Activated CD4-positive, alpha-beta T cell treated with anti-CD3 and anti-CD28 coated beads, Interleukin-2, amount 10 ng/mL, durations not matched to agents 24 days and 14 days (primary cell): ENCODE results near the gene C10orf90. TPM values are rescaled to one million over a fixed set of nuclear protein-coding genes. Genes with fewer than 3 reads are reported as not detected.

Source experiments
- DNase-seq: peaks from one replicate; pipeline ENCODE4 v3.0.0; 2022
- H3K27ac Mint-ChIP-seq: one replicate; pipeline ENCODE4 v1.8.0; 2022; ENCODE audit warnings: mild to moderate bottlenecking, mixed read lengths
- H3K27me3 Mint-ChIP-seq: one replicate; pipeline ENCODE4 v1.8.0; 2022; ENCODE audit warnings: mixed read lengths
- H3K36me3 Mint-ChIP-seq: one replicate; pipeline ENCODE4 v1.8.0; 2022; ENCODE audit warnings: low read depth, mild to moderate bottlenecking, mixed read lengths
- H3K4me1 Mint-ChIP-seq: one replicate; pipeline ENCODE4 v1.8.0; 2021; ENCODE audit warnings: mixed read lengths
- H3K4me3 Mint-ChIP-seq: one replicate; pipeline ENCODE4 v1.8.0; 2022; ENCODE audit warnings: mild to moderate bottlenecking, moderate library complexity, mixed read lengths
- H3K9me3 Mint-ChIP-seq: one replicate; pipeline ENCODE4 v1.8.0; 2021; ENCODE audit warnings: mixed read lengths
- intact Hi-C: fragments of 100-400 bp; cut with micrococcal nuclease; formaldehyde crosslinking; loops from one replicate; pipeline ENCODE4 v1.15.1; 2023
- total RNA-seq: library from RNA; stranded (reverse); gene quantifications from 2 replicates; pipeline ENCODE4 v1.2.3, GENCODE V29; 2022

The C10orf90 gene
- total RNA-seq, 1 donor from 2014 or later = not detected

- Mint-ChIP-seq H3K27me3 (no peaks in the 10 kb centered on the region), H3K27ac (no peak overlapping the region), H3K4me1 (no peaks in the 10 kb centered on the region), H3K9me3 (no peaks in the 10 kb centered on the region), H3K4me3 (no peak overlapping the region), H3K36me3 (no peaks in the 10 kb centered on the region)
- DNase-seq = no peak
- intact Hi-C loops = no loop called here
Measured at GRCh38 chr10:126452245-126452644, 218.2 kb downstream of the C10orf90 start.

GRCh38 chr10:126448091-126448490, 222.4 kb downstream of the C10orf90 start:
- no peak for DNase-seq
- Mint-ChIP-seq H3K4me1 (no peaks in the 10 kb centered on the region), H3K9me3 (no peaks in the 10 kb centered on the region), H3K27ac (no peak overlapping the region), H3K4me3 (no peak overlapping the region), H3K36me3 (no peaks in the 10 kb centered on the region), H3K27me3 (no peaks in the 10 kb centered on the region)
- intact Hi-C loops = no loop called here

- H3K36me3 Mint-ChIP-seq = no peaks in the 10 kb centered on the region
- no peaks in the 10 kb centered on the region for H3K27me3 Mint-ChIP-seq
- H3K4me1 Mint-ChIP-seq = no peaks in the 10 kb centered on the region
- no peaks in the 10 kb centered on the region for H3K9me3 Mint-ChIP-seq
- no peak for DNase-seq
- no peak overlapping the region for H3K4me3 Mint-ChIP-seq
- no peak overlapping the region for H3K27ac Mint-ChIP-seq
- intact Hi-C loops = no loop called here
Measured at GRCh38 chr10:126439942-126440341, 230.6 kb downstream of the C10orf90 start.

- no peaks in the 10 kb centered on the region for H3K27me3 Mint-ChIP-seq
- no peaks in the 10 kb centered on the region for H3K4me1 Mint-ChIP-seq
- intact Hi-C loops = no loop called here
- no peak overlapping the region for H3K4me3 Mint-ChIP-seq
- H3K36me3 Mint-ChIP-seq = no peaks in the 10 kb centered on the region
- no peak for DNase-seq
- no peaks in the 10 kb centered on the region for H3K9me3 Mint-ChIP-seq
- H3K27ac Mint-ChIP-seq = no peak overlapping the region
Measured at GRCh38 chr10:126438407-126438783, 232.1 kb downstream of the C10orf90 start.

- H3K4me1 Mint-ChIP-seq = no peaks in the 10 kb centered on the region
- H3K27ac Mint-ChIP-seq = no peak overlapping the region
- H3K4me3 Mint-ChIP-seq = no peak overlapping the region
Measured at GRCh38 chr10:126437635-126438406, 232.7 kb downstream of the C10orf90 start.

GRCh38 chr10:126434235-126434634, 236.3 kb downstream of the C10orf90 start:
- Mint-ChIP-seq H3K27ac (no peak overlapping the region), H3K9me3 (peaks cover 4% of the 10 kb centered on the region), H3K27me3 (no peaks in the 10 kb centered on the region), H3K4me3 (no peak overlapping the region), H3K36me3 (no peaks in the 10 kb centered on the region), H3K4me1 (no peaks in the 10 kb centered on the region)
- DNase-seq = no peak
- intact Hi-C loops = no loop called here

More at GRCh38 chr10:126437635-126438406, 232.7 kb downstream of the C10orf90 start:
- Mint-ChIP-seq H3K36me3 (no peaks in the 10 kb centered on the region), H3K27me3 (no peaks in the 10 kb centered on the region), H3K9me3 (peaks cover 2% of the 10 kb centered on the region)
- no peak for DNase-seq
- intact Hi-C loops = no loop called here

GRCh38 chr10:126433351-126433750, 237.1 kb downstream of the C10orf90 start:
- no peak overlapping the region for H3K4me3 Mint-ChIP-seq
- intact Hi-C loops = no loop called here
- no peak overlapping the region for H3K27ac Mint-ChIP-seq
- H3K4me1 Mint-ChIP-seq = no peaks in the 10 kb centered on the region
- no peak for DNase-seq
- H3K27me3 Mint-ChIP-seq = no peaks in the 10 kb centered on the region
- H3K9me3 Mint-ChIP-seq = peaks cover 4% of the 10 kb centered on the region
- H3K36me3 Mint-ChIP-seq = no peaks in the 10 kb centered on the region

- H3K27ac Mint-ChIP-seq = no peak overlapping the region
Measured at GRCh38 chr10:126432507-126432906, 238.0 kb downstream of the C10orf90 start.

GRCh38 chr10:126431816-126432215, 238.7 kb downstream of the C10orf90 start:
- Mint-ChIP-seq H3K9me3 (peaks cover 4% of the 10 kb centered on the region), H3K36me3 (no peaks in the 10 kb centered on the region), H3K27ac (no peak overlapping the region), H3K4me1 (no peaks in the 10 kb centered on the region), H3K27me3 (no peaks in the 10 kb centered on the region), H3K4me3 (no peak overlapping the region)
- DNase-seq = no peak
- intact Hi-C loops = no loop called here

More at GRCh38 chr10:126432507-126432906, 238.0 kb downstream of the C10orf90 start:
- H3K27me3 Mint-ChIP-seq = no peaks in the 10 kb centered on the region
- H3K36me3 Mint-ChIP-seq = no peaks in the 10 kb centered on the region
- DNase-seq = no peak
- intact Hi-C loops = no loop called here
- H3K9me3 Mint-ChIP-seq = peaks cover 4% of the 10 kb centered on the region
- H3K4me1 Mint-ChIP-seq = no peaks in the 10 kb centered on the region
- H3K4me3 Mint-ChIP-seq = no peak overlapping the region

GRCh38 chr10:126430512-126430911, 240.0 kb downstream of the C10orf90 start:
- no peaks in the 10 kb centered on the region for H3K4me1 Mint-ChIP-seq
- H3K9me3 Mint-ChIP-seq = peaks cover 9% of the 10 kb centered on the region
- H3K4me3 Mint-ChIP-seq = no peak overlapping the region
- DNase-seq = no peak
- intact Hi-C loops = no loop called here
- no peak overlapping the region for H3K27ac Mint-ChIP-seq
- H3K27me3 Mint-ChIP-seq = no peaks in the 10 kb centered on the region
- H3K36me3 Mint-ChIP-seq = no peaks in the 10 kb centered on the region

- no peak for DNase-seq
- Mint-ChIP-seq H3K27me3 (no peaks in the 10 kb centered on the region), H3K4me1 (no peaks in the 10 kb centered on the region), H3K36me3 (no peaks in the 10 kb centered on the region), H3K4me3 (no peak overlapping the region), H3K9me3 (peaks cover 15% of the 10 kb centered on the region), H3K27ac (no peak overlapping the region)
- intact Hi-C loops = no loop called here
Measured at GRCh38 chr10:126429275-126429674, 241.2 kb downstream of the C10orf90 start.

- intact Hi-C loops = no loop called here
- no peak overlapping the region for H3K27ac Mint-ChIP-seq
- no peaks in the 10 kb centered on the region for H3K36me3 Mint-ChIP-seq
- no peak overlapping the region for H3K4me3 Mint-ChIP-seq
- no peak for DNase-seq
- H3K4me1 Mint-ChIP-seq = no peaks in the 10 kb centered on the region
- no peaks in the 10 kb centered on the region for H3K27me3 Mint-ChIP-seq
- peaks cover 13% of the 10 kb centered on the region for H3K9me3 Mint-ChIP-seq
Measured at GRCh38 chr10:126425489-126426065, 244.9 kb downstream of the C10orf90 start.

GRCh38 chr10:126425032-126425431, 245.5 kb downstream of the C10orf90 start:
- no peaks in the 10 kb centered on the region for H3K36me3 Mint-ChIP-seq
- H3K4me3 Mint-ChIP-seq = no peak overlapping the region
- DNase-seq = no peak
- intact Hi-C loops = no loop called here
- H3K27me3 Mint-ChIP-seq = no peaks in the 10 kb centered on the region
- no peaks in the 10 kb centered on the region for H3K4me1 Mint-ChIP-seq
- peaks cover 13% of the 10 kb centered on the region for H3K9me3 Mint-ChIP-seq
- no peak overlapping the region for H3K27ac Mint-ChIP-seq

- Mint-ChIP-seq H3K27ac (no peak overlapping the region), H3K4me3 (no peak overlapping the region), H3K9me3 (peaks cover 13% of the 10 kb centered on the region), H3K27me3 (no peaks in the 10 kb centered on the region), H3K36me3 (no peaks in the 10 kb centered on the region), H3K4me1 (no peaks in the 10 kb centered on the region)
- DNase-seq = no peak
- intact Hi-C loops = no loop called here
Measured at GRCh38 chr10:126423732-126424491, 246.6 kb downstream of the C10orf90 start.
